Keratinocyte (primary cell): ENCODE measurements around the gene SFMBT2.

Experiments
- CTCF ChIP-seq, 3 experiments: IDR thresholded peaks in 1 of 3; conservative IDR thresholded peaks in 1 of 3; optimal IDR thresholded peaks in 1 of 3; 2 replicates in 2 of 3; 3 replicates in 1 of 3; pipeline versions ENCODE3 to v1.5.1; 2011; ENCODE audit warnings: low read length in 3 of 3, mild to moderate bottlenecking in 3 of 3, moderate library complexity in 2 of 3, control low read depth in 1 of 3, inconsistent platforms in 1 of 3; ENCODE audit not compliant: insufficient read depth in 2 of 3; ENCODE audit errors: extremely low read depth in 1 of 3
- EZH2 ChIP-seq: IDR thresholded peaks from one replicate; pipeline ENCODE4 v1.6.1; 2012; ENCODE audit warnings: inconsistent platforms, mild to moderate bottlenecking, low read length, moderate library complexity

GRCh38 chr10:7225133-7225532 is 185.7 kb downstream of the SFMBT2 start:
- no peak for TF ChIP-seq CTCF (optimal IDR thresholded peaks at IDR 0.05 in 1 of 3, IDR thresholded peaks at IDR 0.05 in 1 of 3, conservative IDR thresholded peaks at IDR 0.05 in 1 of 3; ENCODE audit: extremely low read depth in 1 of 3, insufficient read depth in 2 of 3, low read length in 3 of 3)
- no peak for TF ChIP-seq EZH2
